Stimulated activated CD4-positive, alpha-beta T cell treated with anti-CD3 and anti-CD28 coated beads, TNF-alpha, amount 100 ng/mL, for 4 hours (primary cell): Measurements from ENCODE around the gene SPTSSA.
"Not testable (repeated sequence)": the region's sequence is repeated elsewhere in the genome, so short reads cannot be mapped to it uniquely, and the experiment has no call there.

Source experiments
- DNase-seq, 3 experiments: peaks; one replicate each; pipeline ENCODE4 v3.0.0-alpha.2; 2020; ENCODE audit warnings: low read depth in 3 of 3

The SPTSSA gene

GRCh38 chr14:34428102-34428466, 34.0 kb downstream of the SPTSSA start:
- not testable (repeated sequence) for DNase-seq

- DNase-seq: no peak
Measured at GRCh38 chr14:34426313-34427295, 35.4 kb downstream of the SPTSSA start.

- no peak for DNase-seq
Measured at GRCh38 chr14:34425095-34425851, 36.8 kb downstream of the SPTSSA start.

- no peak for DNase-seq
Measured at GRCh38 chr14:34424488-34424887, 37.6 kb downstream of the SPTSSA start.

- DNase-seq: no peak
Measured at GRCh38 chr14:34423445-34423844, 38.6 kb downstream of the SPTSSA start.

GRCh38 chr14:34420547-34421150, 41.4 kb downstream of the SPTSSA start:
- no peak for DNase-seq

GRCh38 chr14:34409721-34410120, 52.3 kb downstream of the SPTSSA start:
- DNase-seq: no peak

GRCh38 chr14:34407951-34408350, 54.1 kb downstream of the SPTSSA start:
- DNase-seq: no peak

GRCh38 chr14:34404416-34404815, 57.6 kb downstream of the SPTSSA start:
- DNase-seq: no peak

GRCh38 chr14:34403646-34404045, 58.4 kb downstream of the SPTSSA start:
- no peak for DNase-seq

- no peak for DNase-seq
Measured at GRCh38 chr14:34398024-34398423, 64.0 kb downstream of the SPTSSA start.

- no peak for DNase-seq
Measured at GRCh38 chr14:34387974-34388516, 74.0 kb downstream of the SPTSSA start.

GRCh38 chr14:34386865-34387485, 75.1 kb downstream of the SPTSSA start:
- DNase-seq: no peak

GRCh38 chr14:34385881-34386280, 76.2 kb downstream of the SPTSSA start:
- not testable (repeated sequence) for DNase-seq

GRCh38 chr14:34383839-34384238, 78.2 kb downstream of the SPTSSA start:
- no peak for DNase-seq
